Omental fat pad (tissue), 4 donors: Measurements from ENCODE around the gene LRRC41. TPM values are rescaled to one million over a fixed set of nuclear protein-coding genes. Genes with fewer than 3 reads are reported as not detected.

Experiments
- ATAC-seq: fragments of 150-250 bp; one replicate; pipeline ENCODE4 v1.9.1; 2016; ENCODE audit warnings: mild to moderate bottlenecking, moderate library complexity; ENCODE audit not compliant: low FRiP score
- DNase-seq: peaks from one replicate; pipeline ENCODE4 v3.0.0-alpha.2; 2019; ENCODE audit warnings: low spot score
- CTCF ChIP-seq, 3 donors: fragments of 450-650 bp; IDR thresholded peaks; one replicate each; pipeline ENCODE4 v1.5.1; 2016 to 2017; ENCODE audit warnings: antibody characterized with exemption in 3 of 3, mild to moderate bottlenecking in 3 of 3, moderate library complexity in 2 of 3
- total RNA-seq, 4 donors: library from RNA; depleted of rRNA; stranded (reverse); fragments of >200 nt; gene quantifications; one replicate each; pipeline ENCODE4 v1.1.0, GENCODE V29; 2016

The LRRC41 gene
- total RNA-seq, 4 donors from 2014 or later: 65.3 to 108 (median 73.2) TPM

- TF ChIP-seq CTCF (IDR thresholded peaks at IDR 0.05): no peak
- DNase-seq: no peak
- ATAC-seq: no peak
Measured at GRCh38 chr1:46280092-46280491, 23.3 kb downstream of the LRRC41 start.

DNA sequence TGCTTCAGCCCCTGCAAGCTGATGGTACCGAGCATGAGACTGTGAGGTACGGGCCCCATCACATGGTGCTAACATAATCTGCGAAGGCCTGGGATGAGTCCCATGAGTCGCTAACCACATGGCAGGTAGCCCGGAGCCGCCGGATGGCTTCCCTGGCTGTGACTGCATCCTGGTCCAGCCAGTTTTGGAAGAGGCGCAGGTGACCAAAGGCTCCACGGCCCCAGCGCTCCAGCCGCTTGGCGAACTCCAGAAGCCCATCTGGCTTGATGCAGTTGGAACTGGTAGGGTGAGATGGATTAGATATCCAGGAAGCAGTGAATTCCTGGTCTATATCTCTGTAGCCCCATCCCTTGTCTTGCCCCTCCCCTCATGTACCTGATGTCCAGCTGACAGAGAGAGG lies 24.6 kb downstream of the LRRC41 start:
- no peak for TF ChIP-seq CTCF (IDR thresholded peaks at IDR 0.05)
- ATAC-seq (no peak), DNase-seq (no peak)

DNA sequence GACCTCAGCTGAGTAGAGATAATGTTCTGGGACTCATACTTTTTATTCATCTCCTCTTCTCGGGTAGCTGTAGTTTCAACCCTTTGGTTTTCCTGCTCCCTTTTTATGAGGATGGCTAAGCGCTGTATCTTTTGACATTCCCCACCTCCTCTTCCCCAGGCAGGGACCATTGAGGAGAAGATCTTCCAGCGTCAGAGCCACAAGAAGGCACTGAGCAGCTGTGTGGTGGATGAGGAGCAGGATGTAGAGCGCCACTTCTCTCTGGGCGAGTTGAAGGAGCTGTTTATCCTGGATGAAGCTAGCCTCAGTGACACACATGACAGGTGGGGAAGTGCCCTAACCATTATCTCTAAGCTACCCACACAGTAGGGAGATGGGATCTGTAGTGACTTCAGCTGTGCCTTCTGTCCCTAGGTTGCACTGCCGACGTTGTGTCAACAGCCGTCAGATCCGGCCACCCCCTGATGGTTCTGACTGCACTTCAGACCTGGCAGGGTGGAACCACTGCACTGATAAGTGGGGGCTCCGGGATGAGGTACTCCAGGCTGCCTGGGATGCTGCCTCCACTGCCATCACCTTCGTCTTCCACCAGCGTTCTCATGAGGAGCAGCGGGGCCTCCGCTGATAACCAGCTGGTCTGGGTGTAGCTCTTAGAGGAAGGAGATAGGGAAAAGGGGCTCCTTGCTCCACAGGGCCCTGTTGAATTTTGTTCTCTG lies 25.6 kb downstream of the LRRC41 start:
- TF ChIP-seq CTCF (IDR thresholded peaks at IDR 0.05): no peak
- no peak for ATAC-seq
- no peak for DNase-seq

DNA sequence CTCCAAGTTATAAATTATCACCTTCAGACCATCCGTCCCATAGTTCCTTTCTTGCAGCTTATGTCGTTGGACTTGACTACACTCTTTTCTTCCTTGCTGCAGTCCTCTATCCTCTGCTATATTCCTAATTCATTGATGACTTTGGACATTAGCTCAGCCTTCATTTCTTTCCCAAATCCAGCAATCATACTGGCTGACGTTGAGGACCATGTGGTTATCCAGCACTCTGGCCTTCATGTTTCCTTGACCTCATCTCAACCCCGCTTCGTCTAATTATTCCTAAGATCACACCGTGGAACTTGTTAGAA lies 28.4 kb downstream of the LRRC41 start:
- DNase-seq: no peak
- TF ChIP-seq CTCF (IDR thresholded peaks at IDR 0.05): no peak
- ATAC-seq: no peak

GRCh38 chr1:46274225-46275029 lies 29.0 kb downstream of the LRRC41 start:
- DNase-seq (no peak), ATAC-seq (no peak)
- TF ChIP-seq CTCF (IDR thresholded peaks at IDR 0.05): no peak

GRCh38 chr1:46268578-46268977 lies 34.8 kb downstream of the LRRC41 start:
- DNase-seq: no peak
- no peak for ATAC-seq
- TF ChIP-seq CTCF (IDR thresholded peaks at IDR 0.05): no peak

DNA sequence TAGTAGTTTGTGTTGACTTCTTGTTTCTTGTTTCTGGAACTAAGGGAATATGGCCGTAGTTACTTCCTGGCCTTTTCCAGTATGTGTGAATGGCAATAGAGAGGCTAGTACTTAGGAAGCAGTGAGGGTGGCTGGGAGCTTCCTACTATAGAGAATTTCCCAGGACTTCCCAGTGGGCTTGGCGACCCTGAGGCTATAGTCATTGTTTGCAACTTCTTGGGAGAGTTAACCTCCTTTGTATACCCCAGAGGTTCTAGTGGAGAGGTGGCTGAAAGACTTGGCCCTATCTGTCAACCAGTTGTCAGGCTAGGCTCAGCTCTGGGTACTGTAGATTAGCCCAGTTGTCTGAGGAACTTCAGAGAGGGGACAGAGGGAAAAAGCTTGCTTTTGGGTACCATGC lies 40.3 kb downstream of the LRRC41 start:
- DNase-seq: no peak
- no peak for ATAC-seq
- TF ChIP-seq CTCF (IDR thresholded peaks at IDR 0.05): no peak
